K562 (cell line): Measurements from ENCODE around the gene TRAPPC5. TPM values are rescaled to one million over a fixed set of nuclear protein-coding genes. Genes with fewer than 3 reads are reported as not detected.

ENCODE experiments used
- ATAC-seq: fragments of 200-7000 bp; cut with Tn5 transposase; 3 replicates; pipeline ENCODE4 v1.9.1; 2020; ENCODE audit warnings: moderate library complexity
- BruUV-seq: library from RNA; stranded (reverse); fragments of 400-500 nt; replicated peaks from 2 replicates; lab custom pipeline; 2021; lab: Mats Ljungman, UMichigan
- CTCF ChIA-PET: fragments of 300-600 bp; formaldehyde crosslinking; extraction: SDS; loops from one replicate; lab custom pipeline; 2021; ENCODE audit warnings: low intra/inter-chr PET ratio; lab: Yijun Ruan, JAX
- POLR2A ChIA-PET: fragments of 300-600, 350-650 bp; sonication (Branson Sonifier 250); formaldehyde crosslinking; extraction: SDS; loops from one replicate; lab custom pipeline; 2021; ENCODE audit warnings: antibody characterized with exemption, inconsistent platforms; lab: Yijun Ruan, JAX
- DNase-seq, 4 experiments: peaks; one replicate each; pipeline versions ENCODE4 v3.0.0 to v3.0.0-alpha.2; 2011 to 2018; ENCODE audit warnings: low spot score in 3 of 4, mixed read lengths in 3 of 4; ENCODE audit errors: extremely low read depth in 1 of 4
- FAIRE-seq: peaks from 2 replicates; lab custom pipeline; 2011; peaks lifted over from hg19 to GRCh38; lab: Jason Lieb, UNC
- H2AFZ ChIP-seq: 2 replicates; pipeline ENCODE4 v1.6.0; 2011; ENCODE audit warnings: low read depth, low read length, control low read depth, inconsistent platforms
- H3K27ac ChIP-seq: fragments of 200-600 bp; 3 replicates; pipeline ENCODE4 v1.8.0; 2011; ENCODE audit warnings: low read depth, mild to moderate bottlenecking, control low read depth, inconsistent platforms, low read length, moderate library complexity, mixed read lengths; ENCODE audit errors: extremely low read depth
- H3K27me3 ChIP-seq, 2 experiments: fragments of 300-600 bp in 1 of 2; 2 replicates in 1 of 2; 3 replicates in 1 of 2; pipeline versions ENCODE4 v1.6.0 to v1.8.0; 2011; ENCODE audit warnings: inconsistent platforms in 2 of 2, low read length in 2 of 2, mild to moderate bottlenecking in 1 of 2, mixed read lengths in 1 of 2, moderate library complexity in 1 of 2; ENCODE audit not compliant: control insufficient read depth in 2 of 2, insufficient read depth in 2 of 2
- H3K36me3 ChIP-seq: fragments of 300-600 bp; 3 replicates; pipeline ENCODE4 v1.8.0; 2011; ENCODE audit warnings: mild to moderate bottlenecking, low read length, inconsistent platforms; ENCODE audit not compliant: control insufficient read depth, insufficient read depth
- H3K4me1 ChIP-seq, 2 experiments: fragments of 200-600 bp in 1 of 2; replicated peaks in 1 of 2; 2 replicates in 1 of 2; 3 replicates in 1 of 2; pipeline versions ENCODE4 v1.5.1 to v1.8.0; 2011; ENCODE audit warnings: inconsistent platforms in 2 of 2, low read length in 2 of 2, mild to moderate bottlenecking in 1 of 2, mixed read lengths in 1 of 2, moderate library complexity in 1 of 2; ENCODE audit not compliant: control insufficient read depth in 2 of 2, insufficient read depth in 2 of 2
- H3K4me2 ChIP-seq: 2 replicates; pipeline ENCODE4 v1.6.1; 2011; ENCODE audit warnings: low read length, control low read depth, inconsistent platforms, mixed read lengths; ENCODE audit not compliant: insufficient read depth
- H3K4me3 ChIP-seq: fragments of 200-600 bp; sonication (generic), shearing (Covaris generic); 2 replicates; pipeline ENCODE4 v1.5.1; 2016; ENCODE audit warnings: control low read depth, inconsistent platforms
- H3K79me2 ChIP-seq: fragments of 200-600 bp; 3 replicates; pipeline ENCODE4 v1.8.0; 2011; ENCODE audit warnings: low read length, inconsistent platforms; ENCODE audit not compliant: control insufficient read depth, insufficient read depth
- H3K9ac ChIP-seq, 2 experiments: 2 replicates each; pipeline versions ENCODE4 v1.6.0 to v1.6.1; 2011; ENCODE audit warnings: low read depth in 2 of 2, low read length in 2 of 2, control low read depth in 1 of 2, inconsistent platforms in 1 of 2, mild to moderate bottlenecking in 1 of 2, mixed read lengths in 1 of 2; ENCODE audit not compliant: insufficient read depth in 1 of 2
- H3K9me1 ChIP-seq: one replicate; pipeline ENCODE4 v1.6.0; 2011; ENCODE audit warnings: inconsistent platforms, mild to moderate bottlenecking, low read length, moderate library complexity; ENCODE audit not compliant: control insufficient read depth, insufficient read depth
- H3K9me3 ChIP-seq: replicated peaks from 2 replicates; pipeline ENCODE4 v1.5.1; 2011; ENCODE audit warnings: low read depth, low read length, inconsistent platforms; ENCODE audit not compliant: control insufficient read depth, insufficient read depth
- H4K20me1 ChIP-seq: replicated peaks from 2 replicates; pipeline ENCODE4 v1.6.1; 2011; ENCODE audit warnings: low read length, inconsistent platforms, mixed read lengths; ENCODE audit not compliant: control insufficient read depth, insufficient read depth
- CBX8 ChIP-seq: fragments of 200-600 bp; sonication (generic); IDR thresholded peaks from 2 replicates; pipeline ENCODE4 v1.6.1; 2012; ENCODE audit warnings: borderline replicate concordance, mixed run types, low read depth, mild to moderate bottlenecking, moderate library complexity, mixed read lengths, low read length, control low read depth, inconsistent platforms; ENCODE audit not compliant: poor library complexity, severe bottlenecking; ENCODE audit errors: extremely low read depth
- ETV1 ChIP-seq: fragments of 450-650 bp; conservative IDR thresholded peaks from 2 replicates; pipeline ENCODE4 v1.6.1; 2016; ENCODE audit warnings: missing genetic modification characterization, control low read depth, low read depth, missing compliant biosample characterization
- MAFF ChIP-seq: IDR thresholded peaks from 2 replicates; pipeline ENCODE4 v1.6.1; 2012; ENCODE audit warnings: low read length, improper control_type of control experiment
- PCBP1 ChIP-seq: fragments of 200-400 bp; formaldehyde crosslinking; IDR thresholded peaks from 2 replicates; pipeline ENCODE4 v1.6.1; 2018; ENCODE audit warnings: mild to moderate bottlenecking, low read depth, low read length; ENCODE audit not compliant: poor library complexity, severe bottlenecking
- PTTG1 ChIP-seq: fragments of 450-650 bp; IDR thresholded peaks from 2 replicates; pipeline ENCODE4 v1.6.1; 2016; ENCODE audit warnings: low read depth, mild to moderate bottlenecking, missing genetic modification characterization, missing compliant biosample characterization
- SLC30A9 ChIP-seq: fragments of 250-450 bp; sonication (Bioruptor Pico); IDR thresholded peaks from 2 replicates; pipeline ENCODE4 v1.8.0; 2022; ENCODE audit warnings: mild to moderate bottlenecking, moderate library complexity
- U2AF2 ChIP-seq: fragments of 200-400 bp; formaldehyde crosslinking; optimal IDR thresholded peaks from 2 replicates; pipeline ENCODE3; 2017; ENCODE audit warnings: low read depth, mild to moderate bottlenecking, low read length
- ZNF121 ChIP-seq: sonication (generic); formaldehyde crosslinking; conservative IDR thresholded peaks from 2 replicates; pipeline ENCODE4 v1.8.0; 2022; ENCODE audit warnings: missing genetic modification reagents
- ZNF717 ChIP-seq: fragments of 250-450 bp; sonication (Bioruptor Pico); IDR thresholded peaks from 2 replicates; pipeline ENCODE4 v1.5.0; 2021
- ZNF79 ChIP-seq: fragments of 250-450 bp; sonication (Bioruptor Pico); IDR thresholded peaks from 2 replicates; pipeline ENCODE4 v1.4.0; 2020; ENCODE audit warnings: low read depth, mild to moderate bottlenecking, moderate library complexity
- WGBS: fragments of 100-300 bp; shearing (Covaris generic); methylation state at CpG from one replicate; pipeline ENCODE4 v1.1.6; 2016; ENCODE audit warnings: low coverage, mixed read lengths; ENCODE audit not compliant: insufficient coverage; ENCODE audit errors: missing lambda C conversion rate; 5-methylcytosine and 5-hydroxymethylcytosine counted together
- in situ Hi-C: fragments of 300-500 bp; cut with MboI; formaldehyde crosslinking; loops from 4 replicates; pipeline ENCODE4 v1.15.0; 2018; ENCODE audit warnings: inconsistent platforms, mixed read lengths
- intact Hi-C: fragments of 100-400 bp; cut with micrococcal nuclease; formaldehyde crosslinking; loops from 2 replicates; pipeline ENCODE4 v1.14.2; 2022
- polyA plus RNA-seq, 8 experiments: library from polyadenylated mRNA; depleted of rRNA in 4 of 8; stranded (reverse) in 5 of 8; unstranded in 3 of 8; fragments of >200 nt; fragmentation: Nextera tagmentation in 2 of 8; fragmentation: Illumina TruSeq in 1 of 8; extraction: Ambion mirVana in 2 of 8; extraction: Trizol in 1 of 8; gene quantifications; 2 replicates each; pipeline versions ENCODE4 v1.2.1 to v1.2.3, GENCODE V29; 2011 to 2014; ENCODE audit warnings: inconsistent platforms in 1 of 8, missing spikeins in 1 of 8
- total RNA-seq, 7 experiments: library from RNA; depleted of rRNA in 6 of 7; stranded (reverse); fragments of >200 nt in 6 of 7; fragmentation: Illumina TruSeq in 2 of 7; extraction: Trizol in 2 of 7; gene quantifications; 2 replicates each; pipeline versions ENCODE4 v1.2.1 to v1.2.3, GENCODE V29; 2011 to 2021; ENCODE audit warnings: low replicate concordance in 1 of 7
- TF ChIP-seq, protein P1 (sequence below): sonication (generic); formaldehyde crosslinking; IDR thresholded peaks from 2 replicates; pipeline ENCODE4 v1.4.0; 2020; ENCODE audit warnings: mild to moderate bottlenecking, missing genetic modification reagents
- TF ChIP-seq, protein P2 (sequence below): fragments of 250-450 bp; sonication (Bioruptor Pico); IDR thresholded peaks from 2 replicates; pipeline ENCODE4 v1.4.0; 2020; ENCODE audit warnings: mild to moderate bottlenecking
- TF ChIP-seq, protein P3 (sequence below), 2 experiments: fragments of 250-450 bp in 1 of 2; fragments of 450-650 bp in 1 of 2; sonication (Bioruptor Pico) in 1 of 2; IDR thresholded peaks; 2 replicates each; pipeline versions ENCODE4 v1.6.1 to v1.8.0; 2016 to 2021; ENCODE audit warnings: mild to moderate bottlenecking in 2 of 2, moderate library complexity in 2 of 2, missing compliant biosample characterization in 1 of 2, missing genetic modification characterization in 1 of 2
- TF ChIP-seq, protein P4 (sequence below): fragments of 250-450 bp; sonication (Bioruptor Pico); IDR thresholded peaks from 2 replicates; pipeline ENCODE4 v1.9.0; 2021; ENCODE audit warnings: mild to moderate bottlenecking, inconsistent platforms

The TRAPPC5 gene
- total and polyA plus RNA-seq, 9 of the 15 experiments (the other 6 are each of a cell fraction or from before 2014, with no cell fraction given): 2.0 to 76.9 (median 29.3) TPM

DNA sequence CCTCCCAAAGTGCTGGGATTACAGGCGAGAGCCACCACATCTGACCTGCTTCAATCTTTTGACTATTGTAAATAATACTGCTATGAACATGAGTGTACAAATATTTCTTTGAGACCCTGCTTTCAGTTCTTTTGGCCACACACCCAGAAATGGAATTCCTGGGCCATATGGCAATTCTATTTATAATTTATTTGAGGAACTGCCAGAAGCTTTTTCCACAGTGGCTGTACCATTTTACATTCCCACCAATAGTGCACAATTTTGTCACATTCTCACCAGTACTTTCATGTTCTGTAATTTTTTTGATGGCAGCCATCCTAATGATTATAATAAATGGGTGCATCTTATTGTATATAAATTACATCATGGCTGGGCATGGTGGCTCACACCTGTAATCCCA, 35.0 kb downstream of the TRAPPC5 start:
- no peaks in the 10 kb centered on the region; a peak in 1 of 5 replicates for H3K4me1 ChIP-seq
- FAIRE-seq: no peak
- no peak overlapping the region for H3K4me2 ChIP-seq
- no peak overlapping the region for H3K9ac ChIP-seq
- H3K27me3 ChIP-seq: peaks cover 4 to 6% of the 10 kb centered on the region in 2 experiments; a peak in 3 of 5 replicates
- no peak overlapping the region for H2AFZ ChIP-seq
- no peak for DNase-seq
- H3K79me2 ChIP-seq: no peaks in the 10 kb centered on the region
- H3K36me3 ChIP-seq: no peaks in the 10 kb centered on the region
- H3K9me3 ChIP-seq: no peaks in the 10 kb centered on the region
- H3K4me3 ChIP-seq: no peak overlapping the region
- POLR2A ChIA-PET: no interaction called here
- H4K20me1 ChIP-seq: no peaks in the 10 kb centered on the region
- H3K27ac ChIP-seq: no peak overlapping the region
- CTCF ChIA-PET: no interaction called here
- ATAC-seq: no peak
- in situ Hi-C loops (no loop called here), intact Hi-C loops (no loop called here)
- 0% methylated on average over 1 of the region's 1 CpG for WGBS
- BruUV-seq: no TSS peak
- H3K9me1 ChIP-seq: no peaks in the 10 kb centered on the region
- TF ChIP-seq, protein P1, sequence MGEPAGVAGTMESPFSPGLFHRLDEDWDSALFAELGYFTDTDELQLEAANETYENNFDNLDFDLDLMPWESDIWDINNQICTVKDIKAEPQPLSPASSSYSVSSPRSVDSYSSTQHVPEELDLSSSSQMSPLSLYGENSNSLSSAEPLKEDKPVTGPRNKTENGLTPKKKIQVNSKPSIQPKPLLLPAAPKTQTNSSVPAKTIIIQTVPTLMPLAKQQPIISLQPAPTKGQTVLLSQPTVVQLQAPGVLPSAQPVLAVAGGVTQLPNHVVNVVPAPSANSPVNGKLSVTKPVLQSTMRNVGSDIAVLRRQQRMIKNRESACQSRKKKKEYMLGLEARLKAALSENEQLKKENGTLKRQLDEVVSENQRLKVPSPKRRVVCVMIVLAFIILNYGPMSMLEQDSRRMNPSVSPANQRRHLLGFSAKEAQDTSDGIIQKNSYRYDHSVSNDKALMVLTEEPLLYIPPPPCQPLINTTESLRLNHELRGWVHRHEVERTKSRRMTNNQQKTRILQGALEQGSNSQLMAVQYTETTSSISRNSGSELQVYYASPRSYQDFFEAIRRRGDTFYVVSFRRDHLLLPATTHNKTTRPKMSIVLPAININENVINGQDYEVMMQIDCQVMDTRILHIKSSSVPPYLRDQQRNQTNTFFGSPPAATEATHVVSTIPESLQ: no peak
- TF ChIP-seq SLC30A9 (CRISPR knock-in tag): no peak
- TF ChIP-seq PTTG1 (tag): no peak
- TF ChIP-seq U2AF2: no peak
- TF ChIP-seq, protein P2, sequence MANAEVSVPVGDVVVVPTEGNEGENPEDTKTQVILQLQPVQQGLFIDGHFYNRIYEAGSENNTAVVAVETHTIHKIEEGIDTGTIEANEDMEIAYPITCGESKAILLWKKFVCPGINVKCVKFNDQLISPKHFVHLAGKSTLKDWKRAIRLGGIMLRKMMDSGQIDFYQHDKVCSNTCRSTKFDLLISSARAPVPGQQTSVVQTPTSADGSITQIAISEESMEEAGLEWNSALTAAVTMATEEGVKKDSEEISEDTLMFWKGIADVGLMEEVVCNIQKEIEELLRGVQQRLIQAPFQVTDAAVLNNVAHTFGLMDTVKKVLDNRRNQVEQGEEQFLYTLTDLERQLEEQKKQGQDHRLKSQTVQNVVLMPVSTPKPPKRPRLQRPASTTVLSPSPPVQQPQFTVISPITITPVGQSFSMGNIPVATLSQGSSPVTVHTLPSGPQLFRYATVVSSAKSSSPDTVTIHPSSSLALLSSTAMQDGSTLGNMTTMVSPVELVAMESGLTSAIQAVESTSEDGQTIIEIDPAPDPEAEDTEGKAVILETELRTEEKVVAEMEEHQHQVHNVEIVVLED (CRISPR knock-in tag): no peak
- no peak for TF ChIP-seq CBX8
- TF ChIP-seq MAFF: no peak
- no peak for TF ChIP-seq ZNF79 (CRISPR knock-in tag)
- TF ChIP-seq PCBP1: no peak
- TF ChIP-seq, protein P3, sequence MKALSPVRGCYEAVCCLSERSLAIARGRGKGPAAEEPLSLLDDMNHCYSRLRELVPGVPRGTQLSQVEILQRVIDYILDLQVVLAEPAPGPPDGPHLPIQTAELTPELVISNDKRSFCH (CRISPR knock-in tag; IDR thresholded peaks at IDR 0.05): no peak
- TF ChIP-seq, protein P3 (tag; IDR thresholded peaks at IDR 0.05): no peak
- TF ChIP-seq, protein P4, sequence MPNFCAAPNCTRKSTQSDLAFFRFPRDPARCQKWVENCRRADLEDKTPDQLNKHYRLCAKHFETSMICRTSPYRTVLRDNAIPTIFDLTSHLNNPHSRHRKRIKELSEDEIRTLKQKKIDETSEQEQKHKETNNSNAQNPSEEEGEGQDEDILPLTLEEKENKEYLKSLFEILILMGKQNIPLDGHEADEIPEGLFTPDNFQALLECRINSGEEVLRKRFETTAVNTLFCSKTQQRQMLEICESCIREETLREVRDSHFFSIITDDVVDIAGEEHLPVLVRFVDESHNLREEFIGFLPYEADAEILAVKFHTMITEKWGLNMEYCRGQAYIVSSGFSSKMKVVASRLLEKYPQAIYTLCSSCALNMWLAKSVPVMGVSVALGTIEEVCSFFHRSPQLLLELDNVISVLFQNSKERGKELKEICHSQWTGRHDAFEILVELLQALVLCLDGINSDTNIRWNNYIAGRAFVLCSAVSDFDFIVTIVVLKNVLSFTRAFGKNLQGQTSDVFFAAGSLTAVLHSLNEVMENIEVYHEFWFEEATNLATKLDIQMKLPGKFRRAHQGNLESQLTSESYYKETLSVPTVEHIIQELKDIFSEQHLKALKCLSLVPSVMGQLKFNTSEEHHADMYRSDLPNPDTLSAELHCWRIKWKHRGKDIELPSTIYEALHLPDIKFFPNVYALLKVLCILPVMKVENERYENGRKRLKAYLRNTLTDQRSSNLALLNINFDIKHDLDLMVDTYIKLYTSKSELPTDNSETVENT (CRISPR knock-in tag): no peak
- TF ChIP-seq ZNF717 (CRISPR knock-in tag): no peak
- TF ChIP-seq ZNF121 (CRISPR knock-in tag): no peak
- no peak for TF ChIP-seq ETV1 (tag)
